Effector CD4-positive, alpha-beta T cell (primary cell): ENCODE measurements around the gene DNAJC9.

Experiments
- DNase-seq: peaks from one replicate; pipeline ENCODE4 v3.0.0-alpha.2; 2020

Gene DNAJC9

DNA sequence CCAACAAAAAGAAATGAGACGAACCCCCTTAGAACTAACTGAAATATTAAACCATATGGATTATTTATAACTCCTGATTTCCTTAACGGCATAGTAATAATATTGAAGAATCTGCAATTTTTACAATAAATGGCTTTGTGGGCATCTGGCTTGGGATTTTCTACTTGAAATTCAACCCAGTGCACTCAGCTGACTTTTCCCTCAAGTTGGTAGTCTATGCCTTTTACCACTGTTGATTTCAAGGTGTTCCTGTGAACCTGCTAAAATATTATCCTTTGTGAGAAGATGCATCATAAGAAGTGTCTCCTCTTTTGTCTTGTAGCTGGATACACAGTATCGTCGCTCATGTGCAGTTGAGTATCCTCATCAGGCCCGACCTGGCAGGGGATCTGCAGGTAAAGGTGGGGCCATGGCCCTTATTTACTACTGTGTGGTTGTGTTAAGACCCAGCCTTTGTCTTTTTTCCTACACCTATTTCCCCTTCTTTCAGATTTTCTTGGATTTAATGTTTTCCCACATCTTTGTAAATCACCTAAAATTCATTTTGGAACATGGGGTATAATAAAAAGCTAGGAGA is 8.0 kb downstream of the DNAJC9 start:
- no peak for DNase-seq

DNA sequence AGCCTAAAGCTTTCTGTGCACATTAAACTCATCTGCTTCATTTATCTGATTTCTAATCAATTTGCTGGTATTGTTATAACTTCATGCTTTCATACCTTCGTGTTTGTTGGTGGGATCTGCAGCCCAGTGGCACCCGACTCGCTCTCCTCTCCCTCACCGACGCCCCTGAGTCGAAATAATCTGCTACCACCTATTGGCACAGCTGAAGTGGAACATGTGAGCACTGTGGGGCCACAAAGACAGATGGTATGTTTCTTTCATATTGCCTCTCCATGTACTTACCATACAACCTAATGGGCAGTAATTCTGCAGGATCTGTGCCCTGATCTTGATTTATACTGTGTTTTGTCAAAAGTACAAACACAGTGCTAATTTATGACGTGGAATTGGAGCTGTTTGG is 12.4 kb downstream of the DNAJC9 start:
- no peak for DNase-seq

DNA sequence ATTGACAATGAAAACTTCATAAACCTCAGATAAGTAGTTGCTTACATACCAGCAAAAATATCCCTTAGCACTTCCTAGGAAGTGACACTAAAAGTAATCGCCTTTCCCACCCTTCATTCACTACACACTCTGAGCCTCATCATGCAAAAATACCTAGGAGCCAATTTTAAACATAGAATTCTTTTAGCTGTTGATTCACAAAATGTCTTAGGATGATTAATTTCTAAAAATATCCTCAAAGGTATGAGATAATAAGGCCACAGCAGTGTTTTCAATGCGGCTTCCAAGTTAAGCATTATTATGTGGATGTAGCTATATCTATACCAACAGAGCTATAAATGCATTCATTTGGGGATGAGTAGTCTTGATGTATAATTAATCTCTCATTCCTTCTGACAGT is 13.2 kb downstream of the DNAJC9 start:
- no peak for DNase-seq

DNA sequence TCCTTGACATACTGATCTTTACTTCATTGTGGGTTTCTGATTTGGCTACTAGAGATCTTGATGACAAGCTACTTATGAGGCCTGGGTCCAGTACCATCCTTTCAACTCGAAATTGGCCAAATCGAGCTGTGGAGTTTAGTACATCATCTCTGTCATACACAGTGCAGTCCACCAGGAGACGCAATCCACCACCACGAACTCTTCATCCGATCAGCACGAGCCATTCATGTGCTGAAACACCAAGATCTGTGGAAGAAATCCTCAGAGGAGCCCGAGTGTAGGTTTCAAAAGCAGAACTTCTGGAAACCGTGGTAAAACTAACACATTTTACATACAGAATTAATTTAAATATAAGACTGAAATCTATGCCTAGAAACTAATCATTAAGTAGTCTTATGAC is 14.2 kb downstream of the DNAJC9 start:
- no peak for DNase-seq

GRCh38 chr10:73229567-73229966 is 17.5 kb downstream of the DNAJC9 start:
- DNase-seq, result no peak

DNA sequence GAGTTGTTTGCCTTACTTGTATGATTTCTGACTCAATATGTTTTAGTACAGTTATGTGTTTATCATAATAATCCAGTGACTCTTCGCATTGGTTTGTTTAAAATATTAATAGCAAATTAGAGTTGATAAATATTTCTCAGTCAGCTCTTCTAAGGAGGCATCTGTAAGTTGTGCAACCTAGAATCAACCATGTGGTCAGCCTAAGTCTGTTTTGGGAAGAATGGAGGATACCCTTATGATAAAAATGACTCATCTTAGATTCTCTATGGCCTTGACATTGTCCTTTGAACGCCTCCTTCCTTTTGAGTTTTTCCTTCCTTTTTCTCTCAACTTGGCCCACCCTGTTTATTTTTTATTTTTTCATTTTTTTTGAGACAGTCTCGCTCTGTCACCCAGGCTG is 18.8 kb downstream of the DNAJC9 start:
- DNase-seq, result no peak

- DNase-seq, result no peak
These were observed 20.4 kb downstream of the DNAJC9 start for GRCh38 chr10:73226663-73227062.

- no peak for DNase-seq
These were observed 21.5 kb downstream of the DNAJC9 start for GRCh38 chr10:73225518-73225917.

GRCh38 chr10:73220989-73221388 is 26.1 kb downstream of the DNAJC9 start:
- DNase-seq, result no peak

GRCh38 chr10:73219384-73219783 is 27.7 kb downstream of the DNAJC9 start:
- no peak for DNase-seq

DNA sequence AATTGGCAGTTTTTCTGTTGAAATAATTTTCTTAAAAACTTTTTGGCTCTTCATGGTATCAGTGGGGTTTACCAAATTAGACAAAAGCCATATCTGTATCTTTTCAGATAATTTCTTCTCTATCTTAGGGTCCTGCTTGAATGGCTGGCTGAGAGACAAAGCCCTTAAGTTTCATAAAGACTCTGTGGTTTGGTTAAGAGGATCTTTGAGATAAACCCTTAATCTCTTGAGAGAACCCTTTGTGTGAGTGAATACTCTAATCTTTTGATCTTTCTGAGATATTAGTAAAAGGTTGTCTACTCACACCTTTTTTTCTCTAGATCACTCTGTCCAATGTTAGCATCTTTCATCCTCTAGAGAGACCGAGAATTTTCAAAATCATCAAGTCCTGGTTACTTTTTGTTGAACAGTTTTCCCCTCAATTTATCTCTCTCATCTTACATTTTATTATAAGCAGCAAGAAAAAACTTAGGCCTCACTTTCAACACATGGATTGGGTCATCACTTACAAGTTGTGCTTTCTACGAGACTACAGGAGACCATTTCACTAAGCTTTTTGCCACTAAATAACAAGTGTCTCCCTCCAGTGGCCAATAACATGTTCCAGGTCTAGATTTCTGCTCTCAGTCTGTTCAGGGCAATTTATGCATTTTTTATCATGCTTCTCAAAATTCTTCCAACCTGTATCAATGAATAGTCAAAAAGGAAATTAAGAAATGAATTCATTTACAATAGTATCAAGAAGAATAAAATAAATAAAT is 28.4 kb downstream of the DNAJC9 start:
- no peak for DNase-seq

DNA sequence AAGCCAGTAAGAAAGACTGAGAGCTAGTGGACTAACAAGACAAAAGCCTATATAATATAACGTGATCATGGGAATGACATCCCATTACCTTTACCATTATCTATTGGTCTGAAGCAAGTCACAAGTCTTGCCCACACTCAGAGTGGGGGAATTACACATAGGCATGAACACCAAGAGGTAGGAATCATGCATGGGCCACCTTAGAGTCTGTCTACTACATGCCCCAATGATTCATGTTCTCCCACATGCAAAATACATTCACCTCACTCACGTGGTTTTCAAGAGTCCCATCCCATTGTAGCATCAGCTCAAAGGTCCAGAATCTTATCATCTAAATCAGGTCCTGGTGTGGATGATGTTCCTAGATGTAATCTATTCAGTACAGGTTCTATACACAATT is 29.4 kb downstream of the DNAJC9 start:
- no peak for DNase-seq

DNA sequence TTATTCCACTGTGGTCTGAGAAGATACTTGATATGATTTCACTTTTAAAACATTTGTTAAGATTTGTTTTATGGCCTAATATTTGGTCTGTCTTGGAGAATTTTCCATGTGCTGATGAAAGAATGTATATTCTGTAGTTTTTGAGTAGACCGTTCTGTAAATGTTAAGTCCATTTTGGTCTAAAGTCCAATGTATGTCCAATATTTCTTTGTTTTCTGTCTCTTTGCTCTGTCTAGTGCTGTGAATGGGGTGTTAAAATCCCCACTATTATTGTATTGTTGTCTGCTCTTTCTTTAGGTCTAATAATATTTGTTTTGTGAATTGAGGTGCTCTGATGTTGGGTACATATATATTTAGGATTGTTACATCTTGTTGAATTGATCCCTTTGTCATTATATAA is 31.3 kb downstream of the DNAJC9 start:
- no peak for DNase-seq

DNA sequence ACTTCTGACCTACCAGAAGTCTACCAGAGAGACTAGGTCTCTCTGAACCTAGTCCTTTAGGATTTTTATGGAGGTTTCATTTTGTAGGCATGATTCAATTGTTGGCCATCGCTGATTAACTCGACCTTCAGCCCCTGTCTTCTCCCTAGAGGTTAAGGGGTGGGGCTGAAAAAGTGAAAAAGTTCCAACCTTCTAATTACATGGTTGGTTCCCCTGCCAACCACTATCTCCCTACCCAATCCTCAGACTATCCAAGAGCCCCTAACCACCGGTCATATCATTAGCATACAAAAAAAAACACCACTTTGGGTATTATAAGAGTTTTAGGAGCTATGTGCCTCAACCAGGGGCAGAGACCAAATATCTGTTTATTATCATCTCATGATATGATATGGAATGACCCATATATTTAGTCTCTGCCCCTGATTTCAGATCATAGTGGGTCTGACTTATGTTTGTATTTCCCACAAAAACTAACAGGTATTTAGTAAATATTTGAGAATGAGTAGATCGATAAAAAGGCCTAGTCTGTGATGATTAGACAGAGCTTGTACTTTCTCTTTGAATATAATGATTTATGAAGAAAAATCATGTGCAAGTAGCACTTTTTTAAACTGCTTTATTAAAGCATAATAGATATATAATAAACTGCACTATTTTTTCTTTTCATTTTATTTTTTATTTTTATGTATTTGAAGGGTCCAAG is 35.8 kb downstream of the DNAJC9 start:
- DNase-seq, result no peak

DNA sequence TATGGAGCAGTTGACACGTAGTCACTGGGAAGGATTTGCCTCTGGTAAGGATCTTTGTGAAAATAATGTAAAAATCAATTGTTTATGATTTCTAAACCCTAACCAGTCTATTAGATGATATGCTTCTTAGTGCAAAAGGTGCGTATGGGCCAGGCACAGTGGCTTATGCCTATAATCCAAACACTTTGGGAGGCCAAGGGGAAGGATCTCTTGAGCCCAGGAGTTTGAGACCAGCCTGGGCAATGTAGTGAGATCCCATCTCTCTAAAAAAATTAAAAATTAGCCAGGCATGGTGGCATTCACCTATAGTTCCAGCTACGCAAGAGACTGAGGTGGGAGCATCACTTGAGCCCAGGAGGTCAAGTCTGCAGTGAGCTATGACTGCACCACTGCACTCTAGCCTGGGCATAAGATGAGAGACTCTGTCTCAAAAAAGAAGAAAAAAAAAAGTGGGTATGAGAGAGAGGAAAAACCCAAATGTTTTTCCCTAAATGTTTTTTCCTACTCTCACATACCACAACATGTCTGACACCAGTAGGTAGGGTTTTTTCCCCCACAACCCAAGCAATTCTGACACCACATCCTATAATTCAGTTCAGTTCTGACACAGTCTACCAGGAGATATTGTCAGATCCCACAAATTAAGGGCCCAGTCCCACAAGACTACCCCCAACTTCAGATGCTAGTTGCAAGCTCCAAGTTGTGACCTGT is 36.5 kb downstream of the DNAJC9 start:
- no peak for DNase-seq

DNA sequence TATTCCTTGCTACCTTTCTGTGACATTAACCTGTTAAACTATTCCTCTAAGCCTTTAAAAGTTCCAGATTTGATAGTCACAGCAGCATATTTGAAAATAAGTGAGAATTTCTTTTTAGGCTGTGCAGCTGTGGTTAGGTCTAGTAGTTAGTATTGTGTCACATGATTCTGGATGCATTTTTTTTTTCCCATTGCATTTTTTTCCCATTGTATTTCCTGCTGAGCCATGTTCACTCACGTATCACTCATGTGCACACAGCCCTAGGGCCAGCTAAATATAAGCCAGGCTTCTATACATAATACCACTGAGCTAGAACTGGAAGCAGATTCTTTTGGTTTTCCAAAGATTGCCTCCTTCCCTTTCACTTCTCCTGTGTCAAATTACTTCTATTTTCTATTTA is 37.4 kb downstream of the DNAJC9 start:
- no peak for DNase-seq

GRCh38 chr10:73207883-73208282 is 39.2 kb downstream of the DNAJC9 start:
- no peak for DNase-seq

DNA sequence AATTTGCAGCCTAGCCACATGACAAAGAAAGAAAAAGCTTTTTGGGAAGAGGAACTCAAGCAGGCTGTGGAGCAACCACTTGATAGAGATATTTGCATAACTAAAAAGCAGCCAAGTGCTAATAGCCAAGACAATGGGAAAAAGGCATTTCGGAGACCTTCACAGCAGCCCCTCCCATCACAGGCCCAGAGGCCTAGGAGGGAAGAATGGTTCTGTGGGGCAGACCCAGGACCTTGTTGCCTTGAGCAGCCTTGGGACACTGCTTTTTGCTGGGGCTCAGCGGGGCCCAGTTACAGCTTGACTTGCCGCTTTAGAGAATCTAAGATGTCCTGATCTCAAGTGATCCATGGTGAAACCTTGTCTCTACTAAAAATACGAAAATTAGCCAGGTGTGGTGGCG is 40.7 kb downstream of the DNAJC9 start:
- no peak for DNase-seq

DNA sequence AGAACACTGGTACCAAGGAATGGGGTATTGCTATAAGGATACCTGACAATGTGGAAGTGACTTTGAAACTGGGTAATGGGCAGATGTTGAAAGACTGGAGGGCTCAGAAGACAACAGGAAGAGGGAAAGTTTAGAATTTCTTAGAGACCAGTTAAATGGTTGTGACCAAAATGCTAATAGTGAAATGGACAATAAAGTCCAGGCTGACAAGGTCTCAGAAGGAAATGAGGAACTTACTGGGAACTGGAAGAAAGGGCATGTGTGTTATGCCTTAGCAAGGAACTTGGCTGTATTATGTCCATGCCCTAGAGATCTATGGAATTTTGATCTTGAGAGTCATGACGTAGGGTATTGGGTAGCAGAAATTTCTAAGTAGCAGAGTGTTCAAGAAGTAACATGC is 41.2 kb downstream of the DNAJC9 start:
- no peak for DNase-seq

GRCh38 chr10:73205081-73205480 is 42.0 kb downstream of the DNAJC9 start:
- no peak for DNase-seq
